Embryonic facial prominence (tissue), 1 donor: ENCODE results near the gene HEXIM1.

ENCODE experiments used
- DNase-seq: peaks from one replicate; pipeline ENCODE4 v3.0.0-alpha.2; 2016; ENCODE audit errors: extremely low spot score

HEXIM1 gene, protein sequence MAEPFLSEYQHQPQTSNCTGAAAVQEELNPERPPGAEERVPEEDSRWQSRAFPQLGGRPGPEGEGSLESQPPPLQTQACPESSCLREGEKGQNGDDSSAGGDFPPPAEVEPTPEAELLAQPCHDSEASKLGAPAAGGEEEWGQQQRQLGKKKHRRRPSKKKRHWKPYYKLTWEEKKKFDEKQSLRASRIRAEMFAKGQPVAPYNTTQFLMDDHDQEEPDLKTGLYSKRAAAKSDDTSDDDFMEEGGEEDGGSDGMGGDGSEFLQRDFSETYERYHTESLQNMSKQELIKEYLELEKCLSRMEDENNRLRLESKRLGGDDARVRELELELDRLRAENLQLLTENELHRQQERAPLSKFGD

DNA sequence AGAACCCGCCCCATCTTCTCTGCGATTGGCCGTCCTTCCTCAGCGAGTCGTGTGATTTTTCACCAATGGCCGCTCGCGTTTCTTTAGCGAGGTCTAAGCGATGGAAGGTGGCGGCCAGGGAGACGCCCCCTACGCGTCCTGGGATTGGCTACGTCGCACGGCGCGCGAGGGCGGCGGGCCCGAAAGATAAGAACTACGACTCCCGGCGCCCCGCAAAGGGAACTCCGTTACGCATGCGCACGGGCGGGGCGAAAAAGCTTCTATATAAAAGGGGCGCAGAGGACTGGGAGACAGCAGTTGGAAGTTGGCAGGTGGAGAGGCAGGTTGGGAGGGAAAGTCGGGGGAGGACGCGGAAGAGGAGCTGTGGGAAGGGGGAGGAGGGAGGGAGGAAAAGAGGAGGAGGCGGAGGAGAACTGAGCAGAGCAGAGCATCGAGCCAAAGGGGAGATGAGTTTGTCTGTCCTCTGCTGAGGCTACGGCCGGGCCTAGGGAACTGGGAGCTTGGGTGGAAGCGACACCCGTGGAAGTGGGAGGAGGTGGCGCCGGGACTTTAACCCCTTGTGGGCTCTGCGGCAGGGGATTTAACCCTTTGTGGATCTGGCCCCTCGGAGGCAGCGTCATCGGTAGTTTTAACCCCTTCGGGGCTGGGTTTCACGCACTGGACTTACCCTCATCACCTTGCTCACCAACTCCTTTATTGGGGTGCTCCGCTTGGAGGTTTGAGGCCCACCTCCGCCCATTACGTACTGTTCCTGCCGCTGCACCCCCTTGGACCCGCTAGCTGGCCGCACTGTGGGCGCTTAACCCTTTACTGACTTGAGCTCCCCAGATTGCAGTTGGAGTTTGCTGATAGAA, at the start of gene HEXIM1:
Gene HEXIM1, plus strand, starts transcription at position 293 of the 854 bp plus-strand sequence. CDS start 716 bp downstream, outside the sequence.
- DNase-seq, result peak; percentile 99

DNA sequence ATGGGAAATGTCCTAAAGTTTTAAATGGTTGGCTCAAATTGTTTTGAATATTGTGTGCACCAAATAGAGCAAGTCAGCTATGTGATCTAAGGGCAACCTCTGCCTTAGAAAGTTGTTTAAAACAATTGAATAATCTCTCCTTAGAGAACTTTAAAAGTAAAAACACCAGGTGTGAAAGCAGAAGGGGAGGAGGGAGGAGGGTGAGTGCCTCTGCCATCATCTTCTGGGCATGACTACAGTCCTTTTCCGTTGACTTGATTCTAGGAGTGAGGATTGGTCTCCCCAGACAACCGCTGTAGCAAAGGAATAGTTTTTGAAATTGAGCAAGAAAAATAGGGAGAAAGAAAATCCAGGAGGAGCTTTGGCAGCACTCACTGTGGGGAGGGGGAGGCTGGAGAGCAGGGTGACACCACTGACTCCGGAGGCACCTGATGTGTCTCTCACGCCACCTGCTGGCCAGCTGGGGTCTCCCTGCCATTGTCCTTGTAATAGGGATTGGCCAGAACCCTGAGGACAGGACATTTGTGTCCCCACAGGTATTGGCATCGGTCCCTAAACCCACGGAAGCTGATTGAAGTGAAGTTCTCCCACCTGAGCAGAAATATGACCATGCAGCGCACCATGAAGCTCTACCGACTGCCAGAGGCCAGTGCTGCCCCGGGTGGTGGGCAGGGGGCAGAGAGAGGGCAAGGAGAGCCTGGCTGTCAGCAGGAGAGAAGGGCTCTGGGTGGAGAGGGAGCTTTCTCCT, 49.2 kb upstream of the HEXIM1 start:
- DNase-seq, result no peak

DNA sequence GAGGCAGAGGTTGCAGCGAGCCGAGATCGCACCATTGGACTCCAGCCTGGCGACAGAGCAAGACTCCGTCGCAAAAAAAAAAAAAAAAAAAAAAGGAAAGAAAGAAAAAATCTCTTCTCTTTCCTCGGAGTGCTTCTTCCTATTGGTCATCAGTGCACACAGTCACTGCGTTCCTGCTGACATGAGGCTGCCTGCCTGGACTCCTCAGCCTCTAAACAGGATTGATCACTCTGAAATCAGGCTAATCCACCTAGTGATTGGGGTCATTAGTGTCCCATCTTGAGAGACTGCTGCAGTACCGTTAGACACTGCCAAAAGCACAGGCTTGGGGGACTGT, 46.8 kb upstream of the HEXIM1 start:
- no peak for DNase-seq

- no peak for DNase-seq
Measured at GRCh38 chr17:45101883-45102811, 46.1 kb upstream of the HEXIM1 start.

DNA sequence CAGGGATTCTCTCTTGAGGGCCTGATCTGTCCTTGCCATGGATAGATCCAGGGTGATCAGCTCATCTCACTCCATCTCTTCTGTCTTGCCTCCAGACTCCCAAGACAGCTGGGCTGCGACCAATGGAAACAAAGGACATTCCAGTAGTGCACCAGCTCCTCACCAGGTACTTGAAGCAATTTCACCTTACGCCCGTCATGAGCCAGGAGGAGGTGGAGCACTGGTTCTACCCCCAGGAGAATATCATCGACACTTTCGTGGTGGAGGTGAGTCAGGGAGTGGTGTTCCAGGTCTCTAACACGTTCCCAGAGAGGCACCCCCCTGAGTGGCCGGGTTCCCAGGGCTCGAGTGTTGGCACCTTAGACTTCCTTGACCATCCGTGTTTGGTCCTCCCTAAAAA, 45.4 kb upstream of the HEXIM1 start:
- no peak for DNase-seq

DNA sequence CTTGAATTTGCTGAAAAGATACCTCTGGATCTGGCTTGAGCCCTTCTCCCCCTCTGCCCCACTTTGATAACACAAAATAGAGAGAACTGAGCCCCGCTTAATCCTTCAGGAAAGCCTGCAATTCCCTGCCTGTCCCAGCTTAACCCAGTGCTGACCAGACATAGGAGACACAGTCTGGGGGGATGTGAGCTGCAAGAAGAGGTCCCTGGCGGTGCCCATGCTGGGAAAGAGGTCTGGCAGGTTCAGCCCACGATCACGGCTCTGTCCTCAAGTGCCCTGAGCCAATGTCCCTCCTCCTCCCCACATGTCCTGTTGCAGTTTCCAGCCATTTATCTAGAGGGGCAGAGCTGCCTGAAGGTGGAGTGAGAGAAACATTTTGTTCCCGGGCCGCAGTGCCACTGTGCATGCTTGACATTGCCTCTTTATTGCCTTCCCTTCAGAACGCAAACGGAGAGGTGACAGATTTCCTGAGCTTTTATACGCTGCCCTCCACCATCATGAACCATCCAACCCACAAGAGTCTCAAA, 44.9 kb upstream of the HEXIM1 start:
- no peak for DNase-seq

- no peak for DNase-seq
Measured at GRCh38 chr17:45104029-45104428, 44.2 kb upstream of the HEXIM1 start.

GRCh38 chr17:45104497-45104896, 43.8 kb upstream of the HEXIM1 start:
- DNase-seq, result no peak

GRCh38 chr17:45104907-45105624, 43.2 kb upstream of the HEXIM1 start:
- no peak for DNase-seq

- no peak for DNase-seq
Measured at GRCh38 chr17:45106096-45106495, 42.2 kb upstream of the HEXIM1 start.

- DNase-seq, result no peak
Measured at GRCh38 chr17:45106582-45106981, 41.7 kb upstream of the HEXIM1 start.

DNA sequence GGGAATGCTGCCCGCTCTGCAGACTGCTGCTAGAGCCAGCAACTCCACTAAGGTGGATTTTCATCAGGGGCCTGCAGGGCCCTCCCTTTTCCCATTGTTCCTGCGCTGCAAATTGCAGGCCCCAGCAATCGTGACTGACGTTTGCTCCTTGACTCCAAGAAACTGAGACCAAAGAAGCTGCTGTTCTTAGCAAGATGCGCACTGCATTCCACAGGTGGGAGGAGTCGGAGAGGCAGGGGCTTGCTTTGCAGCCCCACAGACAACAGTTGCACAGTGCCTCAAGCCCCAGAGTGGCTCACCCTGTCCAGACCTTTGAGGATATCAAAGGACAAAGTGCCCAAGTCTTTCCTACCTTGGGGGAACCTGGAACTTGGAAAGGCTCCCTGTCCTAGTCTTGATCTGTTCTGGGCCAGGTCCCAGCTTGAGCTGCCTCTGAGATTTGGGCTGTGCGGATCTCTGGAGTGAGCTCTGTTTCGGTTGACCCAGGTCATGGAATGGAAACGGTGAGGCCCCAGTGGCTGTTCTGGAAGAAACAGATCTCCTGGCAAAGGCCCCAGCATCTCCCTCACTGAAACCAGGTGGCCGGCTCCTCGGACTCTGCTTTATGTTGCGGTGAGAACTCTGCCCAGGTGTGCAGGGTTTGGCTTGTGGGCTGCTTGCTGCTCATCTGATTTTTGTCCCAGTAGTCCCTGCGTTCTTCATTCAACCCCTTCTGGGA, 40.8 kb upstream of the HEXIM1 start:
- no peak for DNase-seq

DNA sequence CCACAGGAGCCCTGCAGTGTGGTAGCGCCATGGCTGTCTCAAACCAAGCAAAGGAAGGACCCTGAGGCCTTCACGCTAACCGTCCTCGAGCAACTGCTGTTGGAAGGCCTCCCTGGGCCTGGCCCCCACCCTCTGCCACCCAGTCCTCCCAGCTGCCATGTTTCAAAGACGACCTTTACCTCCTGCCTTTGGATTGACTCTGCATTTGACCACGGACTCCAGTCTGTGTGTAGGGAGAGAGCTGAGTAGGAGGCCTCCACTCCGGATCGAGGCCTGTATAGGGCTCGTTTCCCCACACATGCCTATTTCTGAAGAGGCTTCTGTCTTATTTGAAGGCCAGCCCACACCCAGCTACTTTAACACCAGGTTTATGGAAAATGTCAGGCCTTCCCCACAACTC, 40.2 kb upstream of the HEXIM1 start:
- no peak for DNase-seq

GRCh38 chr17:45108595-45109521, 39.4 kb upstream of the HEXIM1 start:
- no peak for DNase-seq

- DNase-seq, result no peak
Measured at GRCh38 chr17:45110676-45111611, 37.3 kb upstream of the HEXIM1 start.

DNA sequence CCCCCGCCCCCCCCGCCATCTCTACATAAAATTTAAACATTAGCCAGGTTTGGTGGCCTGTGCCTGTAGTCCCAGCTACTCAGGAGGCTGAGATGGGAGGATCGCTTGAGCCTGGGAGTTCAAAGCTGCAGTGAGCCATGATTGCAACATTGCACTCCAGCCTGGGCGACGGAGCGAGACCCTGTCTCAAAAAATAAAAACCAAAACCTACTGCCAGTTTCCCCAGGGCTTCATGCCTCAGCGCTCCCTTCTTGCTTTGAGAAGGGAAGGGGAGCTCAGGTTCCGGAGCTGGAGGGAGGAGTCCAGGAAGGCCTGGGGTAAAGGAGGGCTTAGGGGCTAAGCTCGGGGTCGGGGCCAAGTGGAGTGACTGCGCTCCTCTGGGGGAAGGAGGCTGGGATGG, 36.4 kb upstream of the HEXIM1 start:
- no peak for DNase-seq
